NCI-H226 (cell line): ENCODE data around the gene GADD45B.
A peak's percentile ranks its signal among the peaks of the same experiment; 100 is the strongest.
"Not testable (repeated sequence)": the region's sequence is repeated elsewhere in the genome, so short reads cannot be mapped to it uniquely, and the experiment has no call there.

ENCODE experiments used
- DNase-seq: peaks from one replicate; pipeline ENCODE4 v3.0.0-alpha.2; 2015

The GADD45B gene

DNA sequence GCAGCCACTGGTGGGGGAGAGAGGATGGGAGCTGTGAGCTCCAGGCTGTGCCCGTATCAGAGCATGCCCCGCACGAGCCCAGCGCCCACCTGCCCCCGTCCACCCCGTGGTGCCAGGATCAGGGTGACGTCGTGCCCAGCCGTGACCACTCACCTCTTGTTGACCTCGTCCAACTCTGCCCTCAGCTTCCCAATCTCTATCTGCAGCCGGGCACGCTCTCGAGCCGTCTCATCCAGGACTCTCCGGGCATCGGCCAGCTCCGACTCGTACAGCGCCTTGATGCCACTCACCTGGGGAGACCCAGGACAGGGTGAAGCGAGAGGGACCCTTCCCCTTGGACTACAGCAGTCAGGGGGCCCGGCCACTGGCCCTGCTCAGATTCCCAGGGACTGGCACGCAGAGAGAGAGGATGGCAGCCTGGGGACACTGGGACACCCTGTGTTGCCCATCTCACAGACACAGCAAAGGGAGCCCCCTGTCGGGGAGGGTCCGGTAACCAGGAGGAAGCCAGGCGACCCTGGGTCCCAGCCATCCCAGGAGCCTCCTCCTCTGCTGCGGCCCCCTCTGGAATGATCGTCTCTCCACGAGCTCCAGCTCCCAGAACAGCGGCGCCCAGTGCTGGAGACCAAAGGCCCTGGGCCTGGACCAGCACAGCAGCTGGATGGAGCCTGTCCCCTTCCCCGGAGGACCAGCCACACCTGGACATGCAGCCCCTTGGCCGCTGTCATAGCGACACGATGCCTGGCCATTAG is 31.5 kb upstream of the GADD45B start:
- no peak for DNase-seq

DNA sequence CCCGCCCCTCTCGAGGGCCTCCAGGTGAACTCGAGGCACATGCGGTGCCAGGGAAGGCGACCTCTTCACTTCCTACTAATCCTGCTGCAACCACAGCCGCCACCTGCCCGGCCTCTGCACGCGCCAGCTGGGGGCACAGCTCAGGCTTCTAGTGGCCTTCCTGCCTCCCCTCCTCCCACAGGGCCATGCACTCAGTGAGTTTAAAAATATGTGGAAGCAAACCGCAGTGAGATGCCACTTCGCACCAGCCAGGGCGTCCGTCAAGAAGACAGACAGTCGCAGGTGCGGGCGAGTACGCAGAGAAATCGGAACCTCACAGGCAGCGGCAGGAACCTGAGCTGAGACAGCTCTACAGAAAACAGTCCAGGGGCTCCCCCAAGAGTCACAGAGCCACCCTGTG is 29.5 kb upstream of the GADD45B start:
- DNase-seq = no peak

DNA sequence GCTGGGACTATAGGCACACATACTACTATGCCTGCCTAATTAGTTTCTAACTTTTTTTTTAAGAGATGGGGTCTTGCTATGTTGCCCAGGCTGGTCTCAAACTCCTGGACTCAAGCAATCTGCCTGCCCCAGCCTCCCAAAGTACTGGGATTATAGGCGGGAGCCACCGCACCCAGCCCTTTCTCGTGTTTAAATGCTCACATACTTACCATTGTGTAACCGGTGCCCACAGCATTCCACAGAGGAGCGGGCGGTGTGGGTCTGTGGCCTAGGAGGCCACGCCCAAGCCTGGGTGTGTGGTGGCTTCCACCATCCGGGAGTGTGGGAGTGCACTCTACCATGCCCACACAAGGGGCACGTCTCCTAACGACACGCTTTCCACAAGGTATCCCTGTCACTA is 26.9 kb upstream of the GADD45B start:
- DNase-seq = peak; percentile 23

DNA sequence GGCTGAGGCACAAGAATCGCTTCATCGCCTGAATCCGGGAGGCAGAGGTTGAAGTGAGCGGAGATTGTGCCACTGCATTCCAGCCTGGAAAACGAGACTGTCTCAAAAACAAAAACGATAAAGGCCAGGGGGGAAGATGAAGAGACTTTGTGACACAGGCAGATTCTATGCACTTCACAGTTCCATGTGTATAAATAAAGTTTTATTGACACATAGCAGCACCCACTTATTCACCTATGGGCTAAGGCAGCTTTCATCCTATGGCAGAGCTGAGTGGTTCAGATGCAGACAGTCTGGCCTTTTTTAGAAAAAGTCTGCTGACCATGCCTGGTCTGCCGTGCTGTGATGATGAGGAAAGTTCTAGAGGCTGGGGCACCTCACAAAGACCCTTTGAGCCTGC is 24.8 kb upstream of the GADD45B start:
- no peak for DNase-seq

DNA sequence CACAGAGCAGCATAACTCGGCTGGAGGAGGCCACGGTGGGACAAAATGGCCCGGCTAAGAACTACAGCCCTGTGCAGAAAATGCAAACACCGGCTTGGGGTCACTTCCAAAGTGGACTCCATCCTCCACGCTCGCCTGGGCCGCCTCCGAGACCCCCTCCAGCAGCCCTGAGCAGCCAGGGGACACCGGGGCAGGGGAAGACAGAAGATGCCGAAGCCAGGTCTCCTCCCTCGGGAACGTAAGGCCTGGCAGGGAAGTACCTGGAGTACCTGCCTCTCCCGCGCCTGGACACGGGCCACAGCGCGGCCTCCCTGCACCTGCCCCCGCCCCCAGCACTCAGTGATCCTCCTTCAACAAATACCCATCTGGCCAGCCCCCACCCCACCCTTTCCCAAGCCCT is 24.2 kb upstream of the GADD45B start:
- DNase-seq = no peak

DNA sequence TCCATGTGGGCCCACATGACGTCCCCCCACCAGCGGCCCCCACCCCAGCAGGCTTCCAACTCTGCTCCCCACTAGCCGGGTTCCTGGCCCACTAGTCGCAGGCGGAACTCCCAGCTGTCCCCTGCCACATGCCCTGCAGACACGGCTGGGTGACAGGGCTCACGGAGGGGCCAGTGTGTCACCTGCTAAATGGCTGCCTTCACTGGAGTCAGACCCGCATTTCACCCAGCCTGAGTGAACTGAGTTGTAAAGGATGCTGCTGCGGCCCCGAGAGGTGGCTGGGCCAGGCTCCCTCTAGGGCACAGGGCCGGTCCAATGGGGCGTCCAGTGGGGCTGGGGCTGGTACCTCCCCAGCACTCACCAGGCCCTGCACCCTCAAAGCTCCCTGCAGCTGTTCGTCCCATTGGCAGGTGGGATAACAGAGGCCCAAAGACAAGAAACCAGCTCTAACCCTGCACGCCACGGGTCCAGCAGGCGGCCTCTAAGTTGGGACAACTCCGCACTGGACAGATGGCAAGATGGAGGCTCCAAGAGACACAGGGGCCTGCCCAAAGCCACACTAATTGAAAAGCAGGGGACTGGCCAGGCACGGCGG is 22.4 kb upstream of the GADD45B start:
- DNase-seq = no peak

DNA sequence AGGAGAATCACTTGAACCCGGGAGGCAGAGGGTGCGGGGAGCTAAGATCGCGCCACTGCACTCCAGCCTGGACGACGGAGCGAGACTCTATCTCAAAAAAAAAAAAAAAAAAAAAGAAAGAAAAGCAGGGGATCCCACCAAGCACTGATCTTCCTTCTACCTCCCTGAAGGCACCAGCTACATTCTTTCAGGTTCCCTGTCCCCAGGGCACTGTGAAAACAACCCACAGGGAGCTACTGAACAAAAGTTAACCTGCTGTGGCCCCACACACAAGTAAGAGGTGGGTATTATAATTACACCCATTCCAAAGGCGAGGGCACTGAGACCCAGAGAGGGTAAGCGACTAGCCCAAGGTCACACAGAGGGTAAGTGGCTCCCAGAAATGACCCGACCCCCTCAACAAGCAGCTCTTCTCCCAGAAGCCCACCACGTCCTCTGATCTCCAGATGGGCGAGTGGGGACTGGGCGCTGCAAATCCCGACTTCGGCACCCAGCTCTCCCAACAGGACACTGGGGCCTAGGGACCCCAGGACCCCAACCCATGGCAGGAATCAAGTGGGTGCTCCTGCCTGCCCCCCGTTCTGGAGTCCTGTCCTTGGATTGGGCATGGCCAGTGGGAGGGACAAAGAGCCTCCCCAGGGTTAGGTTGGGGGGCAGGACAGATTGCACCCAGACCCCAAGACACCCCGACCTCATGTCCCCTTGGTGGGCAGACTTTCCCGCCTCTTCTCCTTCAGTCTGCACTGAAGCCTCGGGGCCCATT is 21.5 kb upstream of the GADD45B start:
- no peak for DNase-seq

DNA sequence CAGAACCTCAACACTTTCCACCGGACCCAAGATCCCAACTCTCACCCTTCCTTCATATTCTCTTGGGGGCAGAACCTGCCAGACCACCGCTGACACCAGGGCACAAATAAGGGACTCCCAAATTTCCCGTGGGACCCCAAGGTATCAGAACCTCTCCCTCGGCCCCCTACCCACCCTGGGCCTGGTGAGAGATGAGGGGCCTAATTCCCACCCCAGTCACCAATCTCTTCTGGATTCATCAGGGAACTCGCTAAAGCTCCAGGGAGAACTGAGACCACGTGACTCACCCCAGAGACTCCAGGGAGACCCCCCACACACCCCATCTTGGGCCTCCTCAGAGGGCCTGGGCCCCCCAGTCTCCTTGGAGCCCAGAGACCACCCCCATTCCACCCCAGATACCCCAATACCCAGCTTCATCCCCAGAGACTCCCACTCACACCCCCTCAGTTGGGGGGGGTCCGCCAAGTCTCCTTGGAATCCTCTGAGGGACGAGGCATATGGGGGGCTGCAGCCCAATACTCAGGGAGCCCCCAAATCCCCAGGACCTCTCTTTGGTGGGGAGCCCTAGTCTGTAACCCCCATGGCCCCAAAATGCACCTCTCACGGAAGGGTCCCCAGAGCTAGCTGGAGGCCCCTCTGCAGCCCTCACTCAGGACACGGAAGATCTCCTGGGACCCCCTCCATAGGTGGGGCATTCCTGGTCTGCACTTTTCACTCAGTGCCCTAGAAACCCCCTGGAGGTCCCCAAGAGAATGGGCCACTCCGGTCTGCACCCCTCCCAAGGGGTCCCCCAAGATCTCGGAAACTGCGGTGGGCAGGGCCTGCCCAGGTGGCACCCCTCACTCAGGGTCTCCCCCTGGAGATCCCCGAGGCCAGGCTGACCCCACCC is 20.7 kb upstream of the GADD45B start:
- no peak for DNase-seq

DNA sequence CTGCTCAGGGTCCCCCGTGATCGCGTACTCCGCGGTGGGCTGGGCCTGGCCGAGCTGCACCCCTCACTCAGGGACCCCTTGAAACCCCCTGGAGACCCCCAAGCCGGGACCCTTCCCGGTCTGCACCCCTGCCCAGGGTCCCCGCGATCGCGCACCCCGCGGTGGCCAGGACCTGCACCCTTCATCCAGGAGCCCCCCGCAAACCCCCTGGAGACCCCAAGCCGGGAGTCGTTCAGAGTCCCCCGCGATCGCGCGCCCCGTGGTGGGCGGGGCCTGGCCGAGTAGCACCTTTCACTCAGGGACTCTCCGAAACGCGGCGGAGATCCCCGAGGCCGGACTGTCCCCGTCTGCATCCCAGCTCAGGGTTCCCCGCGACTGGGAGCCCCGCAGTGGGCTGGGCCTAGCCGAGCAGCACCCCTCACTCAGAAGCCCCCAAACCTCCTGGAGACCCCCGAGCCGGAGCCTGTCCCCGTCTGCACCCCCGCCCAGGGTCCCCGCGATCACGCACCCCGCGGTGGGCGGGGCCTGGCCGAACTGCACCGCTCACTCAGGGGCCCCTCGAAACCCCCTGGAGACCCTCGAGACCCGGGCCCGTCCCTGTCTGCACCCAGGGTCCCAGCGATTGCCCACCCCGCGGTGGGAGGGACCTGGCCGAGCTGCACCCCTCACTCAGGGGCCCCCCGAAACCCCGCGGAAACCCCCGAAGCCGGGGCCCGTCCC is 19.9 kb upstream of the GADD45B start:
- no peak for DNase-seq

DNA sequence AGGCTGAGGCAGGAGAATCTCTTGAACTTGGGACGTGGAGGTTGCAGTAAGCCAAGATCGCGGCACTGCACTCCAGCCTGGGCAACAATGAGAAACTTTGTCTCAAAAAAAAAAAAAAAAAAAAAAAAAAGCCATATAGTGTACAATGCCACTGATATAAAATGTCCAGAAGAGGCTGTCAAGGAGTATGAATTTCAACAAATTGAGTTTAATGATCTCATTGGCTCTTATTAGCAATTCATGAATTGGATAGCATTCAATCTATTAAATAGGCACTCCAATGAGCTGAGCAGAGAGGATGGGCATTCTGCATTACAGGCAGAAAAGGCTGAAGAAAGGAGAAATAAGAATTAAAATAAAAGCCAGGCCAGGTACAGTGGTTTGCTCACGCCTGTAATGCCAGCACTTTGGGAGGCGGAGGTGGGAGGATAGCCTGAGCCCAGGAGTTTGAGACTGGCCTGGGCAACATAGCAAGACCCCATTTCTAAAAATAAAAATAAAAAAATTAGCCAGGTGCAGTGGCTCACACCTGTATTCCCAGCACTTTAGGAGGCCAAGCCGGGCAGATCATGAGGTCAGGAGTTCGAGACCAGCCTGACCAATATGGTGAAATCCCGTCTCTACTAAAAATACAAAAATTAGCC is 18.4 kb upstream of the GADD45B start:
- no peak for DNase-seq

DNA sequence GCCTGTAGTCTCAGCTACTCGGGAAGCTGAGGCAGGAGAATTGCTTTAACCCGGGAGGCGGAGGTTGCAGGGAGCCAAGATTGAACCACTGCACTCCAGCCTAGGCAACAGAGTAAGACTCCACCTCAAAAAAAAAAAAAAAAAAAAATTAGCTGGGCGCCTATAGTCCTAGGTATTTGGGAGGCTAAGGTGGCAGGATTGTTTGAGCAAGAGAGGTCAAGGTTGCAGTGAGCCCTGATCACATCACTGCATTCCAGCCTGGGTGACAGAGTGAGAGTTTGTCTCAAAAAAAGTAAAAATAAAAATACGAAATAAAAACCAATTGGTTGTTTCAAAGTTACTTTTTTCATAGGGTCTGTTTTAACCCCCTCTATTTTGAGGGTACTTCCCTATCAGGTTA is 17.9 kb upstream of the GADD45B start:
- DNase-seq = no peak

DNA sequence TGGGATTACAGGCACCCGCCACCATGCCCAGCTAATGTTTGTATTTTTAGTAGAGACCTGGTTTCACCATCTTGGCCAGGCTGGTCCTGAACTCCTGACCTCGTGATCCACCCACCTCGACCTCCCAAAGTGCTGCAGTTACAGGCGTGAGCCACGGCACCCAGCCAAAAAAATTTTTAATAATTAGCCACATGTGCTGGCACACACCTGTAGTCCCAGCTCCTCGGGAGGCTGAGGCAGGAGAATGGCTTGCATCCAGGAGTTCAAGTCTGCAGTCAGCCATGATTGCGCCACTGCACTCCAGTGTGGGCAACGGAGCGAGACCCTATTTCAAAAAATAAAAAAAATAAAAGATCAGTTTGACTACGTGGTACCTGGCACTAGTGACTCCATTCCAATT is 17.2 kb upstream of the GADD45B start:
- not testable (repeated sequence) for DNase-seq

DNA sequence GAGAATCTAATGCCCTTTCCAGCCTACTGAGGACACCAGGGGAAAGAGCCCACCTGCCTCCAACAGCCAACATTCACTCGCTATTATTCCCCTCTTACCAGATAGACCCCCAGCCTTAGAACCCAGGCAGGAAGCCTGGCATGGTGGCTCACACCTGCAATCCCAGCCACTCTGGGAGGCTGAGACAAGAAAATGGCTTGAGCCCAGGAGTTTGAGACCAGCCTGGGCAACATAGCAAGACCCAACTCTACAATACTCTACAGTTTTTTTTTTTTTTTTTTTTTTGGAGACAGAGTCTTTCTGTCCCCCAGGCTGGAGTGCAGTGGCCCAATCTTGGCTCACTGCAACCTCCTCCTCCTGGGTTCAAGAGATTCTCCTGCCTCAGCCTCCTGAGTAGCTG is 15.7 kb upstream of the GADD45B start:
- no peak for DNase-seq

DNA sequence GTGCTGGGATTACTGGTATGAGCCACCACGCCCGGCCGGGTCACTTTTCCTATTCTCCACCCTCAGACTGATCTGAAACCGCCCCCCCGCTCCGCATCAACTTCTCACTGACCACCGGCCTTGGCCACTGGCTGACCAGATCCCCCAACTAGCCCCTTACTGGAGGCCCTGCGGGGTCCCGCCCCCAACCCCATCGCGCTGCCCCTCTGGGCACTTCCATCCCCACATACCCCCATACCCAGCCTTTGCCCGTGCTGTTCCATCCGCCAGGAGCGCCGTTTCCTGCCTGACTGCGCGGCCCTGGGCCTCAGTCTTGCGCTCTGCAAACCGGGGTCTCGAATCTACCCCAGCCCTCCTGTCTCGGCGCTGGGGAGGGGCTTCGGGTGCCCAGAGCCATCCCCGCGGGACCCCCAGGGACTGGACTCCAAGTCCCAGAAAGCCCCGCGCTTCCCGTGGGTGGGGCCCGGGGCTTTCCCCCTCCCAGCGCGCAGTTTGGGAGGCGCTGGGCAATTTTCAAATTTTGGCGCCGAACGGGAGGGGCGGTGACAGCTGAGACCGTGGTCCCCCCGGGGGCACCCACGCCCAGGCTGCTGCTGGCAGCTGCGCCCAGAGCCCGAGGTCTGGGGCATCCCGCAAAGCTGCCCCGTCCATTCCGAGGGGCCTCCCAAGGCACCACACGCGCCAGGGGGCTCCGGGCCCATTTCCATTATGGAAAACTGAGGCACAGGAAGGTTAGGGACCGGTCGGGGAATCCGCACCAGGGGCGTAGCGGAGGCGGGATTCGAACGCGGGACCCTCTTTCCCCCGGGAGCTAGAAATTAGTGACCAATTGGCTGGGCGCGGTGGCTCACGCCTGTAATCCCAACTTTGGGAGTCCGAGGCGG is 13.9 kb upstream of the GADD45B start:
- DNase-seq = peak; percentile 76

DNA sequence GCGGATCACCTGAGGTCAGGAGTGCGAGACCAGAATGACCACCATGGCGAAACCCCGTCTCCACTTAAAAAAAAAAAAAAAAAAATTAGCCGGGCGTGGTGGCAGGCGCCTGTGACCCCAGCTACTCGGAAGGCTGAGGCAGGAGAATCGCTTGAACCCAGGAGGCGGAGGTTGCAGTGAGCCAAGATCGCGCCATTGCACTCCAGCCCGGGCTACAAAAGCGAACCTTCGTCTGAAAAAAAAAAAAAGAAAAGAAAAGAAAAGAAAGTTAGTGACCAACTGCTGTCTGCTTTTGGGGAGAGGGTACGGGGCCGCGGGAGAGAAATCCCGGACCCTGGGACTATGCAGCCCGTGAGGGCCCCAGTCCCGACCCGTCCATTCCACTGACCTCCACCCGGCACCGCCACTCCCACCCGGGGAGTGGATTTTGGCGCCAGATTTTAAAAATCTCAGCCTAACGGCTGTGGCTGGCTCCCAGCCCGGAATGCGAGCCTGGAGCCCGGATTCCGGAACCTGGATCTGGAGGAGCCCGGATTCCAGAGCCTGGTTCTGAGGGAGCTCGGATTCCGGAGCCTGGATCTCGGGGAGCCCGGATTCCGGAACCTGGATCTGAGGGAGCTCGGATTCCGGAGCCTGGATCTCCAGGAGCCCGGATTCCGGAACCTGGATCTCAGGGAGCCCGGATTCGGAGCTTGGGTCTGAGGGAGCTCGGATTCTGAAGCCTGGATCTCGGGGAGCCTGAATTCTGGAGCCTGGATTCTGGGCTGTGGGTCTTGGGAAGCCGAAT is 13.1 kb upstream of the GADD45B start:
- DNase-seq = peak; percentile 100

DNA sequence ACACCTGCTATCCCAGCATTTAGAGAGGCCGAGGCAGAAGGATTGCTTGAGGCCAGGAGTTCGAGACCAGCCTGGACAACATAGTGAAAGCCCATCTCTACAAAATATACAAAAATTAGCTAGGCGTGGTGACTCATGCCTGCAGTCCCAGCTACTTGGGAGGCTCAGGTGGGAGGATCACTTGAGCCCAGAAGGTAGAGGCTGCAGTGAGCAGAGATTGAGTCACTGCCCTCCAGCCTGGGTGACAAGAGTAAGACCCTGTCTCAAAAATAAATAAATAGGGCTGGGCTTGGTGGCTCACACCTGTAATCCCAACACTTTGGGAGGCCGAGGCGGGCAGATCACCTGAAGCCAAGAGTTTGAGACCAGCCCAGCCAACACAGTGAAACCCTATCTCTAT is 12.2 kb upstream of the GADD45B start:
- DNase-seq = not testable (repeated sequence)

DNA sequence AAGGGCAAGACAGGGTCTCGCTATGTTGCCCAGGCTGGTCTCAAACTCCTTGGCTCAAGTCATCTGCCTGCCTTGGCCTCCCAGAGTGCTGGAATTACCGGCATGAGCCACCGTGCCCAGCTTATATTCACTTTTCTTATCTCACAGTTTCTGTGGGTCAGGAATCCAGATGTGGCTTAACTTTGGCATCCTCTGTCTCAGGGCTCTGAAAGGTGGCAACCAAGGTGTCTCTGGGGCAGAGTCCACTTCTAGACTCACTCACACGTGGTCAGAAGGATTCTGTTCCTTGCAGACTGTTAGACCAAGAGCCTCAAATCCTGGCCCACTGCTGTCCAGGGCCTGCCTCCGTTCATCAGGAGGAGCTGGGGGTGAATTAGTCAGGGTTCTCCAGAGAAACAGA is 11.5 kb upstream of the GADD45B start:
- DNase-seq = no peak

DNA sequence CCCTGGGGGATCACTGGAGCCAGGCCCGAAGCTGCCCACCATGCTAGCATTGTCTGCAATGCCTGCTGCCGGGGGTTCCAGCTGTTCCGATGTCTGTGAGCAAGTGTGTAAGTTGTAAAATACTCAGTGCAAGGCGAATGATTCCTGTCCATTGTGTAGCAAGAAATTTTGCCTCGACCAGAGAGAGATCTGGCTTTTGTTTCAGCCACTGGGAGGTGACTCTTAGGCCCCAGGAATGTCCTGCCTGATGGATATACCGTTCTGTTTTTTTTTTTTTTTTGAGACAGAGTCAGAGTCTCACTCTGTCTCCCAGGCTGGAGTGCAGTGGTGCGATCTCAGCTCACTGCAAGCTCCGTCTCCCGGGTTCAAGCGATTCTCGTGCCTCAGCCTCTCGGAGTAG is 7.3 kb upstream of the GADD45B start:
- DNase-seq = no peak

DNA sequence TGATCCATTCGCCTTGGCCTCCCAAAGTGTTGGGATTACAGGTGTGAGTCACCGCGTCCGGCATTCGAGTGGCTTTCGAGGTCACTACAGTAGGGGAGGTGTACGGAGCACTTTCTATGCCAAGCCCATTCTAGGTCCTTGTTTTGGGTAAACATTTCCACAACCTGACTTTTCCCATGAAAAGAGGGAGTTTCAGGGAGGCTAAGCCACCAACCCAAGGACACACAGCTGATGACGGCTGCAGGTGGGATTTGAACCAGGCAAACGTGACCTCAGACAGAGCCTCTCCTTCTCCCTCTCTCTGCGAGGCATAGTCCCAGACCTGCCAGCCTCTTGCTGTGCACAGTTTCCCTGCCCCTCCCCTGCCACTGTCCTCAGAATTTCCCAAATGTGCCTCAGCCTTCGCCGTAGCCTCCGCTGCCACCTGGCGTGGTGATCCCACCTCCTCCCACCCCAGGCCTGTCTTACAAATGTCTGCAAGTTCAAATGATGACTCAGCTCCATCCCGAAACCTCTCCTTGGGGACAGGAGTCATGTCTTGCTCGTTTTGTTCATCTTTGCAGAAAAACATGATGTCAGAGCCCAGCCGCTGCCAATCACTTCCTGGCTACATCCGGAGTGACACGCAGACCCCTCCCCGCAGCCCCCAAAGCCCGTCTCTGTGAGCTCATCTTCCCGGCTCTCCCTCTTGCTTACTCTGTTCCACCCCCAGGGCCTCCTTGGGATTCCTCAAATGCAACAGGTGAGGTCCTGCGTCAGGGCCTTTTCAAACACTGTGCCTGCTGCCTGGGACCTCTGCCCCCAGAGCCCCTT is 6.6 kb upstream of the GADD45B start:
- DNase-seq = no peak
